ENCODE measurements around the gene ZNF740. TPM values are rescaled to one million over a fixed set of nuclear protein-coding genes. Genes with fewer than 3 reads are reported as not detected.
A peak's percentile ranks its signal among the peaks of the same experiment; 100 is the strongest.

Gene ZNF740
- total and polyA plus RNA-seq, 2 of the 4 experiments (the other 2 are of a cell fraction), result 13.1 to 14.0 TPM

DNA sequence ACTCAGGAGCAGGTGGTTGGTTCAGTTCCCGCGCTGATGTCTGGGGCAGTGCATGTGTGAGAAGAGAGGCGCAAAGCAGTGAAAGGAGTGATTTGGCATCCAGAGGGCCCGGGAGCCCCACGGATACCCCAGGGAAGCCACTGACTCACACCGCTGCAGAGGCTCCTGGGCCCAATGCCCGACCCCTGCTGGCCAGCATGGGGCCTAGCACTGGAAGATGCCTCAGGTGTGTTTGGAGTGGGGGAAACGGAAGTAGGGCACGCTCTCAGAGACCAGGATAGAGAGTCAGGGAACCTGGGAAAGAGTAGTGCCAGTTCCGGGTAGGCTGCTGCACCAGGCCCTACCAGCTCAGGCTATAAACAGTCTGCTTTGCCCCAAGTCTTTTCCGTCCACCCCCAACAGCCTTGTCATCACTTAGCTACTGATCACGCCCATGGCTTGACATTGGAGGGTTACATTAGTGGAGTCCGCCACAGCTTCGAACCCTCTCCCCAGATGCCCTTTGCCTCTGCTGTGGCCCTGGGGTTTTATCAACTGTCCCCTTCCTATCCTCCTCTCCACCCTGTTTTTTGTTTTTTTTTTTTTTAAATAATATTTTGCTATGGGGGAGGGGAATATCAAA is 9.7 kb downstream of the ZNF740 start:
- no peak overlapping the region for H3K18ac ChIP-seq (ENCODE audit: low read depth, low read length)
- TF ChIP-seq MAFK (IDR thresholded peaks at IDR 0.05; ENCODE audit: low read depth, low read length) (no peak), RFX5 (IDR thresholded peaks at IDR 0.05; ENCODE audit: low read depth, low read length) (no peak), RAD21 (IDR thresholded peaks at IDR 0.05; ENCODE audit: low read length) (peak; percentile 59), NFE2L2 (IDR thresholded peaks at IDR 0.05; ENCODE audit: low read depth, low read length) (no peak), MXI1 (IDR thresholded peaks at IDR 0.05; ENCODE audit: borderline replicate concordance, low read depth, low read length) (no peak), FOS (IDR thresholded peaks at IDR 0.05; ENCODE audit: low read depth, low read length) (no peak), SMC3 (IDR thresholded peaks at IDR 0.05; ENCODE audit: low read depth, low read length) (peak; percentile 69)
- TF ChIP-seq, protein P1, sequence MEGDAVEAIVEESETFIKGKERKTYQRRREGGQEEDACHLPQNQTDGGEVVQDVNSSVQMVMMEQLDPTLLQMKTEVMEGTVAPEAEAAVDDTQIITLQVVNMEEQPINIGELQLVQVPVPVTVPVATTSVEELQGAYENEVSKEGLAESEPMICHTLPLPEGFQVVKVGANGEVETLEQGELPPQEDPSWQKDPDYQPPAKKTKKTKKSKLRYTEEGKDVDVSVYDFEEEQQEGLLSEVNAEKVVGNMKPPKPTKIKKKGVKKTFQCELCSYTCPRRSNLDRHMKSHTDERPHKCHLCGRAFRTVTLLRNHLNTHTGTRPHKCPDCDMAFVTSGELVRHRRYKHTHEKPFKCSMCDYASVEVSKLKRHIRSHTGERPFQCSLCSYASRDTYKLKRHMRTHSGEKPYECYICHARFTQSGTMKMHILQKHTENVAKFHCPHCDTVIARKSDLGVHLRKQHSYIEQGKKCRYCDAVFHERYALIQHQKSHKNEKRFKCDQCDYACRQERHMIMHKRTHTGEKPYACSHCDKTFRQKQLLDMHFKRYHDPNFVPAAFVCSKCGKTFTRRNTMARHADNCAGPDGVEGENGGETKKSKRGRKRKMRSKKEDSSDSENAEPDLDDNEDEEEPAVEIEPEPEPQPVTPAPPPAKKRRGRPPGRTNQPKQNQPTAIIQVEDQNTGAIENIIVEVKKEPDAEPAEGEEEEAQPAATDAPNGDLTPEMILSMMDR (conservative IDR thresholded peaks at IDR 0.05; ENCODE audit: low read depth, low read length), result peak; percentile 70
- TF ChIP-seq, protein P2, sequence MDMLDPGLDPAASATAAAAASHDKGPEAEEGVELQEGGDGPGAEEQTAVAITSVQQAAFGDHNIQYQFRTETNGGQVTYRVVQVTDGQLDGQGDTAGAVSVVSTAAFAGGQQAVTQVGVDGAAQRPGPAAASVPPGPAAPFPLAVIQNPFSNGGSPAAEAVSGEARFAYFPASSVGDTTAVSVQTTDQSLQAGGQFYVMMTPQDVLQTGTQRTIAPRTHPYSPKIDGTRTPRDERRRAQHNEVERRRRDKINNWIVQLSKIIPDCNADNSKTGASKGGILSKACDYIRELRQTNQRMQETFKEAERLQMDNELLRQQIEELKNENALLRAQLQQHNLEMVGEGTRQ (IDR thresholded peaks at IDR 0.05; ENCODE audit: low read depth, low read length), result no peak
- no peak overlapping the region for H4K5ac ChIP-seq (ENCODE audit: low read depth, low read length)
- H2AFZ ChIP-seq (replicated peaks; ENCODE audit: low read length, poor library complexity), result peak overlapping the region; percentile 65
- H3K79me1 ChIP-seq (ENCODE audit: low read depth in 1 of 2, low read length in 2 of 2), result peaks cover 3 to 25% of the 10 kb centered on the region in 2 experiments; a peak in 2 of 4 replicates
- no peaks in the 10 kb centered on the region for H3K9me3 ChIP-seq (ENCODE audit: control insufficient read depth, insufficient read depth, low read length)
- no peak overlapping the region for H2BK120ac ChIP-seq (ENCODE audit: low read depth, low read length)
- in situ Hi-C loops (cut with MboI; ENCODE audit: low sequenced_read_pairs) (no loop called here), intact Hi-C loops (cut with micrococcal nuclease) (loop anchor here (1.0 kb wide), 2 partner anchors 31 to 124 kb away; no protein-coding TSS in a partner anchor), dilution Hi-C loops (cut with HindIII; ENCODE audit: low sequenced_read_pairs, unreplicated experiment) (no loop called here)
- no peak overlapping the region for H3K4me2 ChIP-seq (ENCODE audit: low read depth, low read length)
- H2AK5ac ChIP-seq (ENCODE audit: low read depth, low read length), result peak overlapping the region; percentile 17; the same call in 1 of the 2 replicates
- TSS peak; percentile 47 for BruUV-seq (replicated peaks)
- H3K9ac ChIP-seq (ENCODE audit: low read depth, low read length), result no peak overlapping the region
- no peak overlapping the region; a peak in 1 of 4 replicates for H4K8ac ChIP-seq (ENCODE audit: low read depth in 2 of 2, low read length in 2 of 2)
- no peak overlapping the region for H3K4ac ChIP-seq (ENCODE audit: low read depth, low read length)
- H2BK5ac ChIP-seq (ENCODE audit: low read depth, low read length, poor library complexity, severe bottlenecking), result no peak overlapping the region
- peaks cover 14% of the 10 kb centered on the region for H3K9me1 ChIP-seq (ENCODE audit: insufficient read depth, low read length)
- H3K27ac ChIP-seq (ENCODE audit: insufficient read depth, low read length), result no peak overlapping the region
- 36% methylated on average over 8 of the region's 14 CpGs; no CpG with 5 or more reads in 1 of the 2 experiments for WGBS, 2 experiments (ENCODE audit: extremely low coverage in 2 of 2, insufficient read length in 1 of 2)
- H3K4me3 ChIP-seq (ENCODE audit: insufficient read depth, low read depth, low read length), result no peak overlapping the region
- DNase-seq, result peak; percentile 59
- H3K14ac ChIP-seq (replicated peaks; ENCODE audit: low read depth, low read length), result no peak overlapping the region
- H2AK9ac ChIP-seq (replicated peaks; ENCODE audit: low read depth, low read length, poor library complexity), result peak overlapping the region; percentile 84
- H3K56ac ChIP-seq (ENCODE audit: extremely low read depth, insufficient read depth, low read length), result no peak overlapping the region
- no peaks in the 10 kb centered on the region; the same call in 1 of the 2 replicates for H3K4me1 ChIP-seq (ENCODE audit: control insufficient read depth, insufficient read depth, low read length)
- no peak overlapping the region for H3K23ac ChIP-seq (ENCODE audit: low read depth, low read length)
- no peak overlapping the region for H2BK20ac ChIP-seq (ENCODE audit: low read depth, low read length)
- H3K36me3 ChIP-seq (ENCODE audit: control insufficient read depth, insufficient read depth, low read length), result peaks cover 37% of the 10 kb centered on the region
- H3K27me3 ChIP-seq (ENCODE audit: control insufficient read depth, insufficient read depth, low read length), result no peaks in the 10 kb centered on the region
- H4K20me1 ChIP-seq (ENCODE audit: insufficient read depth, low read length), result no peaks in the 10 kb centered on the region
- peak; percentile 90 for ATAC-seq (ENCODE audit: low read depth)
- ChIA-PET POLR2A (ENCODE audit: unreplicated experiment) (no interaction called here), CTCF (interaction anchor here (1.0 to 1.7 kb wide), 4 partner anchors 8 to 124 kb away, joined by 3 to 5 read pairs (median 4); no protein-coding TSS in a partner anchor)
- H2BK15ac ChIP-seq (ENCODE audit: low read depth, low read length), result no peak overlapping the region
- no peak overlapping the region for H4K91ac ChIP-seq (ENCODE audit: insufficient read depth, low read depth, low read length)
